IMR-90 (cell line): Measurements from ENCODE around the gene C2orf49. TPM values are rescaled to one million over a fixed set of nuclear protein-coding genes. Genes with fewer than 3 reads are reported as not detected.

Experiments
- ATAC-seq: fragments of 200-7000 bp; cut with Tn5 transposase; 2 replicates; pipeline ENCODE4 v1.9.1; 2020; ENCODE audit warnings: low read depth, mild to moderate bottlenecking, moderate library complexity
- BruUV-seq: library from RNA; stranded (reverse); fragments of 400-500 nt; replicated peaks from 2 replicates; lab custom pipeline; 2021; lab: Mats Ljungman, UMichigan
- CTCF ChIA-PET: fragments of 300-600 bp; formaldehyde crosslinking; extraction: SDS; loops from one replicate; lab custom pipeline; 2021; ENCODE audit warnings: antibody characterized with exemption; lab: Yijun Ruan, JAX
- POLR2A ChIA-PET: fragments of 300-600 bp; sonication (Branson Sonifier 250); formaldehyde crosslinking; loops from one replicate; lab custom pipeline; 2022; ENCODE audit warnings: antibody characterized with exemption; ENCODE audit not compliant: unreplicated experiment; lab: Charles Lee
- DNase-seq: peaks from one replicate; pipeline ENCODE4 v3.0.0; 2013
- H2AFZ ChIP-seq: replicated peaks from 2 replicates; pipeline ENCODE3; 2013; ENCODE audit warnings: low read length, mild to moderate bottlenecking; ENCODE audit not compliant: poor library complexity
- H2AK5ac ChIP-seq: 2 replicates; pipeline ENCODE4 v1.6.1; 2013; ENCODE audit warnings: low read depth, low read length, inconsistent platforms
- H2AK9ac ChIP-seq: replicated peaks from 2 replicates; pipeline ENCODE3; 2013; ENCODE audit warnings: mild to moderate bottlenecking, low read depth, low read length, moderate library complexity; ENCODE audit not compliant: poor library complexity
- H2BK120ac ChIP-seq: 2 replicates; pipeline ENCODE4 v1.6.1; 2013; ENCODE audit warnings: low read depth, low read length, inconsistent platforms
- H2BK15ac ChIP-seq: 3 replicates; pipeline ENCODE4 v1.6.1; 2013; ENCODE audit warnings: low read depth, low read length, inconsistent platforms
- H2BK20ac ChIP-seq: 2 replicates; pipeline ENCODE4 v1.6.1; 2013; ENCODE audit warnings: low read depth, mild to moderate bottlenecking, inconsistent platforms, low read length, moderate library complexity
- H2BK5ac ChIP-seq: 2 replicates; pipeline ENCODE4 v1.6.1; 2013; ENCODE audit warnings: mild to moderate bottlenecking, low read depth, low read length, inconsistent platforms; ENCODE audit not compliant: poor library complexity, severe bottlenecking
- H3K14ac ChIP-seq: replicated peaks from 2 replicates; pipeline ENCODE4 v1.6.1; 2013; ENCODE audit warnings: low read depth, low read length, inconsistent platforms
- H3K18ac ChIP-seq: 2 replicates; pipeline ENCODE4 v1.6.1; 2013; ENCODE audit warnings: low read depth, low read length, control low read depth
- H3K23ac ChIP-seq: 2 replicates; pipeline ENCODE4 v1.6.1; 2013; ENCODE audit warnings: low read depth, low read length, inconsistent platforms
- H3K27ac ChIP-seq: 2 replicates; pipeline ENCODE4 v1.5.1; 2013; ENCODE audit warnings: mild to moderate bottlenecking, control low read depth, low read length; ENCODE audit not compliant: insufficient read depth
- H3K27me3 ChIP-seq: 2 replicates; pipeline ENCODE4 v1.6.1; 2013; ENCODE audit warnings: low read length; ENCODE audit not compliant: control insufficient read depth, insufficient read depth
- H3K36me3 ChIP-seq: 2 replicates; pipeline ENCODE4 v1.6.1; 2013; ENCODE audit warnings: low read length, mixed read lengths; ENCODE audit not compliant: control insufficient read depth, insufficient read depth
- H3K4ac ChIP-seq: 2 replicates; pipeline ENCODE4 v1.6.1; 2013; ENCODE audit warnings: low read depth, low read length, inconsistent platforms
- H3K4me1 ChIP-seq: 2 replicates; pipeline ENCODE4 v1.6.1; 2013; ENCODE audit warnings: low read length, mixed read lengths; ENCODE audit not compliant: control insufficient read depth, insufficient read depth
- H3K4me2 ChIP-seq: 2 replicates; pipeline ENCODE4 v1.6.1; 2013; ENCODE audit warnings: low read depth, mild to moderate bottlenecking, control low read depth, low read length, moderate library complexity
- H3K4me3 ChIP-seq: 2 replicates; pipeline ENCODE4 v1.5.1; 2013; ENCODE audit warnings: low read depth, mild to moderate bottlenecking, control low read depth, low read length, moderate library complexity; ENCODE audit not compliant: insufficient read depth
- H3K56ac ChIP-seq: 2 replicates; pipeline ENCODE4 v1.6.1; 2013; ENCODE audit warnings: low read length, inconsistent platforms; ENCODE audit not compliant: insufficient read depth; ENCODE audit errors: extremely low read depth
- H3K79me1 ChIP-seq, 2 experiments: 2 replicates each; pipeline ENCODE4 v1.6.1; 2013; ENCODE audit warnings: low read length in 2 of 2, inconsistent platforms in 1 of 2, low read depth in 1 of 2
- H3K9ac ChIP-seq: 2 replicates; pipeline ENCODE4 v1.6.1; 2013; ENCODE audit warnings: low read depth, low read length, control low read depth
- H3K9me1 ChIP-seq: 2 replicates; pipeline ENCODE4 v1.6.1; 2013; ENCODE audit warnings: low read length, inconsistent platforms; ENCODE audit not compliant: insufficient read depth
- H3K9me3 ChIP-seq: 2 replicates; pipeline ENCODE4 v1.6.1; 2013; ENCODE audit warnings: low read length; ENCODE audit not compliant: control insufficient read depth, insufficient read depth
- H4K20me1 ChIP-seq: 2 replicates; pipeline ENCODE4 v1.6.1; 2013; ENCODE audit warnings: low read length, inconsistent platforms; ENCODE audit not compliant: insufficient read depth
- H4K5ac ChIP-seq: 2 replicates; pipeline ENCODE4 v1.6.1; 2013; ENCODE audit warnings: mild to moderate bottlenecking, low read depth, low read length, control low read depth
- H4K8ac ChIP-seq, 2 experiments: 2 replicates each; pipeline ENCODE4 v1.6.1; 2013; ENCODE audit warnings: low read depth in 2 of 2, low read length in 2 of 2, control low read depth in 1 of 2, inconsistent platforms in 1 of 2
- H4K91ac ChIP-seq: 2 replicates; pipeline ENCODE4 v1.6.1; 2013; ENCODE audit warnings: low read depth, low read length, inconsistent platforms; ENCODE audit not compliant: insufficient read depth
- BHLHE40 ChIP-seq: fragments of 150-350 bp; IDR thresholded peaks from 2 replicates; pipeline ENCODE4 v1.6.1; 2016; ENCODE audit warnings: mild to moderate bottlenecking, low read depth, low read length
- CHD1 ChIP-seq: IDR thresholded peaks from 2 replicates; pipeline ENCODE4 v1.6.1; 2012; ENCODE audit warnings: low read depth, low read length, improper control_type of control experiment
- FOS ChIP-seq: fragments of 150-350 bp; IDR thresholded peaks from 2 replicates; pipeline ENCODE4 v1.6.1; 2016; ENCODE audit warnings: low read depth, low read length
- POLR2A ChIP-seq: IDR thresholded peaks from 2 replicates; pipeline ENCODE4 v1.6.1; 2012; ENCODE audit warnings: mild to moderate bottlenecking, low read depth, low read length
- WGBS, 2 experiments: methylation state at CpG; one replicate each; pipeline versions ENCODE4 v1.1.5 to v1.1.7; 2013; ENCODE audit warnings: missing lambda C conversion rate in 2 of 2; ENCODE audit not compliant: insufficient read length in 1 of 2; ENCODE audit errors: extremely low coverage in 2 of 2; 5-methylcytosine and 5-hydroxymethylcytosine counted together
- dilution Hi-C: fragments of 300-500 bp; cut with HindIII; formaldehyde crosslinking; loops from one replicate; pipeline ENCODE4 v1.14.3; 2018; ENCODE audit warnings: low sequenced_read_pairs; ENCODE audit not compliant: unreplicated experiment
- in situ Hi-C: fragments of 300-500 bp; cut with MboI; formaldehyde crosslinking; loops from 3 replicates; pipeline ENCODE4 v1.14.3; 2019; ENCODE audit warnings: low sequenced_read_pairs, inconsistent platforms, mixed read lengths
- intact Hi-C: fragments of 100-400 bp; cut with micrococcal nuclease; formaldehyde crosslinking; loops from 2 replicates; pipeline ENCODE4 v1.10.0; 2022
- polyA plus RNA-seq, 3 experiments: library from polyadenylated mRNA; depleted of rRNA; stranded (reverse); fragments of >200 nt; gene quantifications; 2 replicates each; pipeline ENCODE4 v1.2.3, GENCODE V29; 2012; ENCODE audit warnings: low replicate concordance in 1 of 3
- total RNA-seq: library from RNA; depleted of rRNA; stranded (reverse); fragments of >200 nt; gene quantifications from 2 replicates; pipeline ENCODE4 v1.2.3, GENCODE V29; 2012

The C2orf49 gene
- total and polyA plus RNA-seq, 2 of the 4 experiments (the other 2 are of a cell fraction): 3.8 to 8.5 TPM

GRCh38 chr2:105376789-105377240 lies 39.5 kb downstream of the C2orf49 start:
- Histone ChIP-seq H3K9ac (no peak overlapping the region), H3K14ac (peak overlapping the region; percentile 45), H3K79me1 (peaks cover 43 to 89% of the 10 kb centered on the region in 2 experiments), H4K8ac (peak overlapping the region in 1 of 2 experiments; percentile 64; a peak in 2 of 4 replicates), H3K4me1 (peaks cover 68% of the 10 kb centered on the region), H3K27ac (peak overlapping the region; percentile 74; the same call in 1 of the 2 replicates), H3K56ac (no peak overlapping the region), H2AK9ac (peak overlapping the region; percentile 34), H3K18ac (peak overlapping the region; percentile 80; the same call in 1 of the 2 replicates), H4K5ac (peak overlapping the region; percentile 39; the same call in 1 of the 2 replicates), H2BK20ac (peak overlapping the region; percentile 80), H2AK5ac (peak overlapping the region; percentile 3), H3K36me3 (peaks cover 78% of the 10 kb centered on the region), H3K4me3 (no peak overlapping the region), H3K4ac (peak overlapping the region; percentile 74), H4K91ac (peak overlapping the region; percentile 21), H2BK120ac (peak overlapping the region; percentile 80), H2BK15ac (no peak overlapping the region), H3K23ac (peak overlapping the region; percentile 51), H4K20me1 (peaks cover 58% of the 10 kb centered on the region), H3K4me2 (peak overlapping the region; percentile 38; the same call in 1 of the 2 replicates), H3K27me3 (no peaks in the 10 kb centered on the region), H3K9me3 (no peaks in the 10 kb centered on the region), H3K9me1 (peaks cover 59% of the 10 kb centered on the region), H2BK5ac (peak overlapping the region; percentile 97), H2AFZ (no peak overlapping the region)
- intact Hi-C loops (no loop called here), dilution Hi-C loops (no loop called here), in situ Hi-C loops (no loop called here)
- ATAC-seq: peak; percentile 39
- no TSS peak for BruUV-seq
- peak; percentile 5; the same call in 1 of the 2 replicates for TF ChIP-seq BHLHE40
- peak; percentile 14; the same call in 1 of the 2 replicates for TF ChIP-seq POLR2A
- no peak for TF ChIP-seq CHD1
- 0 out of 2 replicates have a peak, but pooled peaks have one; percentile 26 for TF ChIP-seq FOS
- ChIA-PET CTCF (no interaction called here), POLR2A (no interaction called here)
- 24% methylated on average over 3 of the region's 5 CpGs; no CpG with 5 or more reads in 1 of the 2 experiments for WGBS, 2 experiments
- DNase-seq: peak; percentile 92
